K562 (cell line): ENCODE results near the gene PIP4K2C. TPM values are rescaled to one million over a fixed set of nuclear protein-coding genes. Genes with fewer than 3 reads are reported as not detected.
A peak's percentile ranks its signal among the peaks of the same experiment; 100 is the strongest.

ENCODE experiments used
- ATF7 ChIP-seq: fragments of 450-650 bp; IDR thresholded peaks from 2 replicates; pipeline ENCODE4 v1.7.1; 2014; ENCODE audit warnings: mild to moderate bottlenecking, moderate library complexity
- CEBPZ ChIP-seq: fragments of 150-350 bp; IDR thresholded peaks from 2 replicates; pipeline ENCODE4 v1.6.1; 2014; ENCODE audit warnings: low read depth, mild to moderate bottlenecking, low read length, borderline replicate concordance
- ESRRB ChIP-seq: fragments of 250-450 bp; sonication (Bioruptor Pico); IDR thresholded peaks from 2 replicates; pipeline ENCODE4 v1.5.0; 2020; ENCODE audit warnings: mild to moderate bottlenecking, moderate library complexity, borderline replicate concordance
- RCOR1 ChIP-seq, 2 experiments: IDR thresholded peaks; 2 replicates each; pipeline ENCODE4 v1.6.1; 2012; ENCODE audit warnings: low read depth in 2 of 2, low read length in 2 of 2, borderline replicate concordance in 1 of 2, improper control_type of control experiment in 1 of 2
- RERE ChIP-seq: sonication (generic); formaldehyde crosslinking; IDR thresholded peaks from 2 replicates; pipeline ENCODE4 v1.8.0; 2023; ENCODE audit warnings: missing genetic modification reagents, mild to moderate bottlenecking, borderline replicate concordance
- STAG1 ChIP-seq: sonication (generic); formaldehyde crosslinking; IDR thresholded peaks from 2 replicates; pipeline ENCODE4 v1.5.0; 2020; ENCODE audit warnings: missing genetic modification reagents, borderline replicate concordance
- YBX1 ChIP-seq: fragments of 450-650 bp; IDR thresholded peaks from 2 replicates; pipeline ENCODE4 v1.7.1; 2016; ENCODE audit warnings: mild to moderate bottlenecking
- ZNF707 ChIP-seq: fragments of 250-450 bp; sonication (Bioruptor Pico); conservative IDR thresholded peaks from 2 replicates; pipeline ENCODE4 v1.8.0; 2022; ENCODE audit warnings: inconsistent platforms, mild to moderate bottlenecking, moderate library complexity
- ZNF77 ChIP-seq: fragments of 250-450 bp; sonication (Bioruptor Pico); IDR thresholded peaks from 2 replicates; pipeline ENCODE4 v1.5.0; 2020
- polyA plus RNA-seq, 8 experiments: library from polyadenylated mRNA; depleted of rRNA in 4 of 8; stranded (reverse) in 5 of 8; unstranded in 3 of 8; fragments of >200 nt; fragmentation: Nextera tagmentation in 2 of 8; fragmentation: Illumina TruSeq in 1 of 8; extraction: Ambion mirVana in 2 of 8; extraction: Trizol in 1 of 8; gene quantifications; 2 replicates each; pipeline versions ENCODE4 v1.2.1 to v1.2.3, GENCODE V29; 2011 to 2014; ENCODE audit warnings: inconsistent platforms in 1 of 8, missing spikeins in 1 of 8
- total RNA-seq, 7 experiments: library from RNA; depleted of rRNA in 6 of 7; stranded (reverse); fragments of >200 nt in 6 of 7; fragmentation: Illumina TruSeq in 2 of 7; extraction: Trizol in 2 of 7; gene quantifications; 2 replicates each; pipeline versions ENCODE4 v1.2.1 to v1.2.3, GENCODE V29; 2011 to 2021; ENCODE audit warnings: low replicate concordance in 1 of 7
- TF ChIP-seq, protein P1 (sequence below), 2 experiments: IDR thresholded peaks in 1 of 2; conservative IDR thresholded peaks in 1 of 2; 2 replicates each; pipeline ENCODE4 v1.6.1; 2016; ENCODE audit warnings: low read depth in 2 of 2, mild to moderate bottlenecking in 1 of 2, missing compliant biosample characterization in 1 of 2, missing genetic modification characterization in 1 of 2, moderate library complexity in 1 of 2

The PIP4K2C gene
- total and polyA plus RNA-seq, 9 of the 15 experiments (the other 6 are each of a cell fraction or from before 2014, with no cell fraction given), result 9.0 to 41.4 (median 18.3) TPM

GRCh38 chr12:57632958-57633840, 42.2 kb downstream of the PIP4K2C start, which contains the start of gene B4GALNT1 (continued):
- no peak; the same call in 1 of the 2 replicates for TF ChIP-seq RERE (CRISPR knock-in tag)
- TF ChIP-seq YBX1, result no peak
- no peak for TF ChIP-seq ESRRB (CRISPR knock-in tag)
- TF ChIP-seq, protein P1, sequence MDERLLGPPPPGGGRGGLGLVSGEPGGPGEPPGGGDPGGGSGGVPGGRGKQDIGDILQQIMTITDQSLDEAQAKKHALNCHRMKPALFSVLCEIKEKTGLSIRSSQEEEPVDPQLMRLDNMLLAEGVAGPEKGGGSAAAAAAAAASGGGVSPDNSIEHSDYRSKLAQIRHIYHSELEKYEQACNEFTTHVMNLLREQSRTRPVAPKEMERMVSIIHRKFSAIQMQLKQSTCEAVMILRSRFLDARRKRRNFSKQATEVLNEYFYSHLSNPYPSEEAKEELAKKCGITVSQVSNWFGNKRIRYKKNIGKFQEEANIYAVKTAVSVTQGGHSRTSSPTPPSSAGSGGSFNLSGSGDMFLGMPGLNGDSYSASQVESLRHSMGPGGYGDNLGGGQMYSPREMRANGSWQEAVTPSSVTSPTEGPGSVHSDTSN (CRISPR knock-in tag; IDR thresholded peaks at IDR 0.05; ENCODE audit: low read depth), result no peak
- TF ChIP-seq, protein P1 (tag; conservative IDR thresholded peaks at IDR 0.05; ENCODE audit: low read depth), result no peak
- peak; percentile 36; the same call in 1 of the 2 replicates for TF ChIP-seq STAG1 (CRISPR knock-in tag)
- 0 out of 4 replicates have a peak, but pooled peaks have one; percentile 12 to 23 for TF ChIP-seq RCOR1 (IDR thresholded peaks at IDR 0.05; ENCODE audit: borderline replicate concordance in 1 of 2, low read depth in 2 of 2, low read length in 2 of 2)
- no peak for TF ChIP-seq ZNF77 (CRISPR knock-in tag)
- TF ChIP-seq CEBPZ, result no peak
- TF ChIP-seq ATF7, result 0 out of 2 replicates have a peak, but pooled peaks have one; percentile 50
- no peak for TF ChIP-seq ZNF707 (CRISPR knock-in tag)
